Kidney (tissue), 14 donors: ENCODE data around the gene TTLL9. TPM values are rescaled to one million over a fixed set of nuclear protein-coding genes. Genes with fewer than 3 reads are reported as not detected.
A peak's percentile ranks its signal among the peaks of the same experiment; 100 is the strongest.

Experiments
- DNase-seq, 5 donors: peaks; one replicate each; pipeline ENCODE4 v3.0.0-alpha.2; 2013 to 2020
- FAIRE-seq: peaks from 2 replicates; lab custom pipeline; 2012; peaks lifted over from hg19 to GRCh38; lab: Jason Lieb, UNC
- H3K27ac ChIP-seq, 2 donors: one replicate each; pipeline ENCODE4 v1.7.0; 2013; ENCODE audit warnings: low read depth in 2 of 2, low read length in 2 of 2, inconsistent platforms in 1 of 2
- H3K27me3 ChIP-seq: one replicate; pipeline ENCODE4 v1.7.1; 2013; ENCODE audit warnings: low read length, inconsistent platforms; ENCODE audit not compliant: control insufficient read depth, insufficient read depth
- H3K36me3 ChIP-seq, 3 donors: one replicate each; pipeline versions ENCODE4 v1.7.0 to v1.7.1; 2013; ENCODE audit warnings: low read length in 3 of 3, control low read depth in 1 of 3, inconsistent platforms in 1 of 3; ENCODE audit not compliant: insufficient read depth in 3 of 3, control insufficient read depth in 2 of 3
- H3K4me1 ChIP-seq, 3 donors: one replicate each; pipeline versions ENCODE4 v1.7.0 to v1.7.1; 2013; ENCODE audit warnings: low read length in 3 of 3, inconsistent platforms in 1 of 3, low read depth in 1 of 3; ENCODE audit not compliant: control insufficient read depth in 2 of 3, insufficient read depth in 2 of 3
- H3K4me3 ChIP-seq, 3 donors: one replicate each; pipeline versions ENCODE4 v1.7.0 to v1.8.1; 2013; ENCODE audit warnings: low read length in 3 of 3, control low read depth in 1 of 3, inconsistent platforms in 1 of 3
- H3K9ac ChIP-seq, 3 donors: one replicate each; pipeline versions ENCODE4 v1.7.0 to v1.7.1; 2013; ENCODE audit warnings: low read length in 3 of 3, control low read depth in 1 of 3, inconsistent platforms in 1 of 3
- H3K9me3 ChIP-seq, 3 donors: one replicate each; pipeline versions ENCODE4 v1.7.0 to v1.7.1; 2013; ENCODE audit warnings: low read length in 3 of 3, control low read depth in 1 of 3, inconsistent platforms in 1 of 3; ENCODE audit not compliant: control insufficient read depth in 2 of 3, insufficient read depth in 1 of 3
- CTCF ChIP-seq: IDR thresholded peaks from 3 replicates; pipeline ENCODE4 v1.5.1; 2012; ENCODE audit warnings: mild to moderate bottlenecking, moderate library complexity, borderline replicate concordance; ENCODE audit not compliant: insufficient read depth; ENCODE audit errors: extremely low read depth
- intact Hi-C: fragments of 100-400 bp; cut with DNase I; formaldehyde crosslinking; loops from one replicate; pipeline ENCODE4 v1.11.1; 2022
- polyA plus RNA-seq: library from polyadenylated mRNA; stranded (reverse); fragments of 350-450 nt; fragmentation: Illumina TruSeq; extraction: RNeasy Lipid Tissue Mini Kit (QIAGEN cat#74804); gene quantifications from one replicate; pipeline ENCODE4 v1.2.3, GENCODE V29; 2014; ENCODE audit warnings: low read depth, low replicate concordance; ENCODE audit not compliant: insufficient read depth
- total RNA-seq: library from RNA; stranded (reverse); fragmentation: NEBNext Ultra II Directional; extraction: Animal tissue kit (Norgen Biotek cat#: 25700); gene quantifications from one replicate; pipeline ENCODE4 v1.2.1, GENCODE V29; 2021
- donor health status: control.
- donor health status: control.
- donor health status: control.
- donor health status: control.
- donor health status: control.
- donor health status: DM: yes; HTN: yes; CAD: no.
- donor health status: Normal renal cell carcinoma (clear cell type).

Gene TTLL9
- total and polyA plus RNA-seq, 2 donors from 2014 or later, result 0.82 to 1.9 TPM

DNA sequence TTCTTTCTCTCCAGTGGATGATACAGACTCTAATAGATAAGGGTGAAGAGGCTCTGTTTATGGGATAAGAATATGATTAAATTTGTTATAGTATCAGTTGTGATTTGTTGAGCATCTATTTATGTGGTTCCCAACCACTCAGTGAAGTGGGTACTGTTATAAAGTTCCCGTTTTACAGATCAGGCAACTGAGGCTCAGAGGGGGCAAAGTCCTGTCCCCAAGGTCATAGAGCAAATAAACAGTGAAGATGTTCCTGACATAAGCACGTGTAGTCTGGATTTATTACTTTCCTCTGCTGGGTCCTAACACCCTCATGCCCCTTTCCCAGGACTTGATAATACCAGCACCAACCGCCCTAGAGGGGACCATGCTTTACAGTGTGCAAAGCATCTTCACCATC, 4.2 kb upstream of the TTLL9 start:
- no peak overlapping the region for H3K4me3 ChIP-seq
- no peak overlapping the region for H3K9ac ChIP-seq
- FAIRE-seq (no peak), DNase-seq (no peak)
- no peak for TF ChIP-seq CTCF
- H3K9me3 ChIP-seq, result no peaks in the 10 kb centered on the region
- peaks cover 0 to 18% (median 10%) of the 10 kb centered on the region in 3 donors for H3K4me1 ChIP-seq
- H3K27ac ChIP-seq, result no peak overlapping the region
- peaks cover 0 to 9% (median 0%) of the 10 kb centered on the region in 3 donors for H3K36me3 ChIP-seq
- intact Hi-C loops, result no loop called here
- H3K27me3 ChIP-seq, result no peaks in the 10 kb centered on the region

DNA sequence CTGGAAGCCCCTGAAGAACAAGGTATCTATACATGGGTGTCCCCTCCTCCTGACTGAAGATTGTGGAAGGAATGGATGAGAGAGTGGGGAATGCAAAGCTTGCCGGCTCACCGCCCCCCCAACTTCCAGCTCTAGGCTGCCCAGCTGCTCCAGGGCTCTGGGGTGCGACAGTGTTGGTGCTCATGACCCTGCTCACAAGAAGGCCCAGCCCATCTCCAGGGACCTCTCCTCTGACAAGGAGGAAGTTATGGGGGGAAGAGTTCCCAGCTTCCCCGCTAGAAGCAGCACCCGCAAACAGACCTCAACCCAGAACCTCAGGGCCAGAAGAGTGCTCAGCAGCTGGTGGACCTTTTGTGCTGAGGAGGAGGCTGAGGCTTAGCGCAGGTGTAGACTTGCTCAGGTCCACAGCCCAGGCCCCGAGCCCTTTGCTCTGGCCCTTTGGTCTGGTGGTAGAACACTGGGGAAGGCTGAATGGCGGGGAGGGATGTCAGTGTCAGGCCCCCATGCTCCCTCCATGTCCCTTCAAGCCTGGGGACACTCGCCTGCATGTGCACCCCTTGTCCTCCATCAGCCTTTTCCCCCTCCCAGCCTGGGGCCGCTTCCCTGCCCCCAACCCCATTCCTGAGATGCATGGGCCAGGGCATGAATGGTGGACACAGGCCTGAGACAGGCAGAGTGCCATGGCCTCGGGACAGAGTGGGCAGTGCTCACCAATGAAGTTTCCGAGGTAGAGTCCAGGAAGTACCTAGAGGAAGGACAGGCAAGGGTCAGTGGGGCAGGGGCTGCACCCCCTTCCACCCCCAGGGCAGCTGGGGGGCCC, 1.4 kb upstream of the TTLL9 start:
- DNase-seq (no peak), FAIRE-seq (no peak)
- H3K36me3 ChIP-seq, result peaks cover 0 to 4% (median 0%) of the 10 kb centered on the region in 3 donors
- no peaks in the 10 kb centered on the region for H3K9me3 ChIP-seq
- peak overlapping the region; percentile 93 for H3K27ac ChIP-seq
- H3K9ac ChIP-seq, result peak overlapping the region in 2 of 3 donors; percentile 72 to 85
- H3K4me1 ChIP-seq, result peaks cover 0 to 12% (median 10%) of the 10 kb centered on the region in 3 donors
- peak overlapping the region in 2 of 3 donors; percentile 93 to 95 for H3K4me3 ChIP-seq
- H3K27me3 ChIP-seq, result no peaks in the 10 kb centered on the region
- intact Hi-C loops, result no loop called here
- TF ChIP-seq CTCF, result no peak

DNA sequence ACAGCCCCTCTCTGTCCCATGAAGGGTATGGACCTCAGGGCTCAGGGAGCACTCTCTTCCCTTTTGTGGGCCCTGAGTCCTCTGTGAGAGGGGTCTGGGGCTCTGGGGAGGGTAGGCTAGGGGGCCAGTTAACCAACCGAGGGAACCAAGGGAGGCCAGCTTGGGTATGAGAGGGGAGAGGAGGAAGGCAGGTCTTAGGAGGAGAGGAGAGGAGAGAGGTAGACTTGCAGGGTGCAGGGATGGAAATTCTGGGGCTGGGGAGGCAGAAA, 827 bp upstream of the TTLL9 start:
- peak overlapping the region; percentile 93 for H3K27ac ChIP-seq
- DNase-seq (no peak), FAIRE-seq (no peak)
- peaks cover 0 to 12% (median 10%) of the 10 kb centered on the region in 3 donors for H3K4me1 ChIP-seq
- TF ChIP-seq CTCF, result no peak
- peaks cover 0 to under 1% (median 0%) of the 10 kb centered on the region in 3 donors for H3K36me3 ChIP-seq
- H3K27me3 ChIP-seq, result no peaks in the 10 kb centered on the region
- peak overlapping the region; percentile 72 to 92 (median 85) for H3K9ac ChIP-seq
- H3K4me3 ChIP-seq, result peak overlapping the region; percentile 85 to 95 (median 93)
- H3K9me3 ChIP-seq, result no peaks in the 10 kb centered on the region
- intact Hi-C loops, result no loop called here
